GM10847 (cell line): ENCODE data around the gene SHD.

Source experiments
- POLR2A ChIP-seq: IDR thresholded peaks from 2 replicates; pipeline ENCODE4 v1.6.1; 2011; ENCODE audit not compliant: insufficient read length; ENCODE audit errors: extremely low read depth

SHD gene

GRCh38 chr19:4294389-4294788, 15.3 kb downstream of the SHD start:
- no peak for TF ChIP-seq POLR2A

GRCh38 chr19:4295972-4296771, 17.1 kb downstream of the SHD start:
- TF ChIP-seq POLR2A, result no peak

- TF ChIP-seq POLR2A, result no peak
Observed at GRCh38 chr19:4297901-4298809, 19.1 kb downstream of the SHD start.

- no peak for TF ChIP-seq POLR2A
Observed at GRCh38 chr19:4298810-4299550, 19.9 kb downstream of the SHD start.

DNA sequence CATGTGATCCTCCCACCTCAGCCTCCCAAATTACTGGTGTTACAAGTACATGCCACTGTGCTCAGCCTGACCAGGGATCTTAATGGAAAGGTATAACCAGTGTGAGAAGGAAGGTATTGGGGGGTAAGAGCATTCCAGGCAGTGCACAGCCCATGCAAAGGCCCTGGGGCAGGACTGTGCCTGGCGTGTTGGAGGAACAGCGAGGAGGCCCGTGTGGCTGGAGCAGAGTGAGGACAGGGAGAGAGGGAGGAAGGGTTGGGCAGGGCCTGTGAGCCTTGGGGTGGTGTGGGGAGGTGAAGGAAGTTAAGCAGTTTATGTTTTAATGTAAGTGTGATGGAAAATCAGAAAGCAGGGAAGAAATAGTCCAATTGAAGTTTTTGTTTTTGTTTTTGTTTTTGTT, 21.5 kb downstream of the SHD start:
- no peak for TF ChIP-seq POLR2A

DNA sequence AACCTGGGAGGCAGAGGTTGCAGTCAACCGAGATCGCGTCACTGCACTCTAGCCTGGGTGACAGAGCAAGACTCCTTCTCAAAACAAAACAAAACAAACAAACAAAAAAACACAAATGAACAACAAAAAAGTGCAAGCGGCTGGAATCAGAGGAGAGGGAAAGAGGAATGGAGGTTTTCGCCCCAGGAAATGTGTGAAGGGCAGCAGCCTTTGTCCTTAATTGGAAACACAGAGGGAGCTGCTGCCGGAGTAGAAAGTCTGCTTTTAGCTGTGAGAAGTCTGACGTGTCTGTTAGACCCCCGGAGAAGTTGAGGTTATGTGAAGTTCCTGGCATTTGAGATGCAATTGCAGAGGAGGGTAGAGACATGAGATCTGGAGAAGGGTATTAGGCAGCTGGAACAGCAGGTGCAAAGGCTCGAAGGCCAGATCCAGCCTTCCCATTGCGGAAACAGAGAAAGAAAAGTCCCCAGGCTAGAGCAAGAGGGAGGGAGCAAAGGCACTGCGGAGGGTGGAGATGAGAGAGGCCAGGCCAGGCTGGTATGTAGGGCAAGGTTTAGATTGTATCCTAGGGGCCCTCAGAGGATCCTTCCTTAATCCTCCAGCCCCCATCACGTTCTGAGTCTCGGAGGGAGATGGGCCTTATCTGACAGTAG, 22.6 kb downstream of the SHD start:
- no peak for TF ChIP-seq POLR2A

DNA sequence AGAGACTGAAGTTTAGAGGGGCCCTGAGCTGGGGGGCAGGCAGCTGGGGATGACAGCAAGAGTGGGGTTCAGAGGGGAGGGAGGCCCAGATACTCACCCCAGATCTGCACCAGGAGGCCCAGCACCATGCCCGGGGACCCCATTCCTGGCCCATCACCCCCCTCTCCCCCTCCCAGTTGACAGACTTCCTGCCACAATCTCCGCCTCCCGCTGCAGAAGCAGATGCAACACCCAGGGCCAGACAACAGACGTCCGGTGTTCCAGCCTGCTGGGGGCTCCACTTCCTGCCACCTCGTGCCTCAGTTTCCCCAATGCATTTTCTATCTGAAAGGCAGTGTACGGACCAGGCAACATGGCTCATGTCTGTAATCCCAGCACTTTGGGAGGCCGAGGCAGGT, 23.2 kb downstream of the SHD start, which contains the start of gene TMIGD2:
Gene TMIGD2 (minus strand): TSS at position 147 of the 398 bp plus-strand sequence. CDS start 4 bp downstream, at position 143.
- no peak for TF ChIP-seq POLR2A

- no peak for TF ChIP-seq POLR2A
Observed at GRCh38 chr19:4303819-4304537, 24.9 kb downstream of the SHD start.

DNA sequence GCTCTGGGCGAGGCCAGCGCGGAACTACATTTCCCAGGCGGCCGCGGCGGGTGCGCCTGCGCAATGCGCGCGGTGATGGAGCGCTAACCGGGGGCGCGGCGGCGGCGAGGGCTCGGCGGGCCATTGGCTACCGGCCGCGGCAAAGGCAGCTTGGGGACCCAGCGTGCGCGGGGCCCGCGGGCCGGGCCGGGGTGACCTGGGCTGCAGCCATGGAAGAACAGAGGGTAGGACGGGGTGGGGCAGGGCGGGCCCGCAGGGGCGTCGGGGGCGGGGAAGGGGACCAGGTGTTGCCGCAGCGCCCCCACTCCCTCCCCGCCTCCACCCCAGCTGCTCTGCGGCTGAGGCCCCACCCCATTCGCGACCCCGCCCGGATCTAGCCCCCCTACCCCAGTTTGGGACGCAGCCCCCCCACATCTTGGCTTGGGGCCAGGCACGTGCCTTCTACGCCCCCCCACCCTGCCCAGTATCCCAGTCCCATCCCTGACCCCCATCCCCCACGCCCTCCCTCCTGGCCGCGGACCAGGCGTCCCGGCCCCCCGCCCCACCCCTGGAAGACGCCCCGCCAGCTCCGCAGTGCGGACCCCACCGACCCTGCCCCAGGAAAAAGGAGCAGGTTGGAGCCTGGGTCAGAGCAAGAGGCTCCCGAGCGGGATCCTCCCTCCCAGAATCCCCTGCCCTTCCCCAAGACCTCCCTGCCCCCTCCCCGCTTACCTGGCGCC, 25.6 kb downstream of the SHD start, which contains the start of gene FSD1:
Gene FSD1 (plus strand): TSS at position 61 of the 719 bp plus-strand sequence. CDS start 149 bp downstream, at position 210.
- no peak for TF ChIP-seq POLR2A

DNA sequence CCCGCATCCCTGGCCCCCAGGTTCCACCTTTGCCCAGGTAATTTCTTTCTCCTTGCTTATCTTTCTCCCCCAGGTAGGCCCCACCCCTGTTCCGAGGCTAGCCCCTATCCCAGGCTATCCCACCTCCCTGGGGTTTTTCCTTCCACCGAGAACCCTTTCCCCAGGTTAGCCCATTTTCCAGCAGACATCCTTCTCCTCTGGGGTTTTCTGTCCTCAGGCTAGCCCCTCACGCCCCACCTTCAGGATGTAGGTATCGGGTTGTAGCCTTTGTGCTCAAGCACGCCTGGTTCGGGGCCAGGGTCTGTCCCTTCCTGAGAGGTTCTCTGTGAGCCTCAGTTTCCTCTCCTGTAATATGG, 26.2 kb downstream of the SHD start:
- no peak for TF ChIP-seq POLR2A

- no peak for TF ChIP-seq POLR2A
Observed at GRCh38 chr19:4305659-4306058, 26.6 kb downstream of the SHD start.

DNA sequence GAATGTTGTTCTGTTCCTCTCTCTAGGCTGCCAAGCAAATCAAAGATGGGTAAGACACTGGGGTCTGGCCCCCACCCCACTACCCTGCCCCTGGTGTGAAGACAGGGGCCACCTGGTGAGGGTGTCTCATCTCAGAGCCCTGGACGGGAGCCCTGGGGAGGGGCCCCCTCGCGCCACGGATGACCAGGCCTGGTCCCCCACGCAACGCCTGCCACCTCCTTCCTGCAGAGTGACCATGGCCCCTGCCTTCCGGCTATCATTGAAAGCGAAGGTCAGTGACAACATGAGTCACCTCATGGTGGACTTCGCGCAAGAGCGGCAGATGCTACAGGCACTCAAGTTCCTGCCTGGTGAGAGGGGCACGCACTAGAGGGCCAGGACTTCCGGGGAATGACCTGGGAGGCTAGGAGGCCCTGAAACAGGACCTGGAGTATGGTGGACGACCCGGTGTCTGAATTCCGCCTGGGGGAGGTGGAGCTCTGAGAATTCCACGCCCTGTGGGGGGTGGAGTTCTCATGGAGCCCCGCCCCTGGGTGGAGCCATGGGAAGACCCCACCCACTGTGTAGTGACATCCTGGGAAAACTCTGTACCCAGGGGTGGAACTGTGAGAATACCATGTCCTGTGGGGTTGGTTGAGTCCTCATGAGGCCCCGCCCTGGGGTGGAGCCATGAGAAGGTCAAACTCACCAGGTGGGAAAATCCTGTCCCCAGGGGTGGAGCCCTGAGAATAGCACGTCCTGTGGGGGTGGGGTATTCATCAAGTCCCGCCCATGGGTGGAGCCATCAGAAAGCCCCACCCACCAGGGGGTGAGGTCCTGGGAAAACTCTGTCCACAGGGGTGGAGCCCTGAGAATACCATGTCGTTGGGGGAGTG, 31.4 kb downstream of the SHD start:
- no peak for TF ChIP-seq POLR2A
